Kidney epithelial cell (primary cell): ENCODE measurements around the gene GRID1. TPM values are rescaled to one million over a fixed set of nuclear protein-coding genes. Genes with fewer than 3 reads are reported as not detected.

Source experiments
- DNase-seq: peaks from one replicate; pipeline ENCODE4 v3.0.0-alpha.2; 2010; ENCODE audit warnings: low read depth
- H3K27me3 ChIP-seq: 2 replicates; pipeline ENCODE4 v1.6.0; 2011; ENCODE audit warnings: low read length; ENCODE audit not compliant: control insufficient read depth, insufficient read depth
- H3K36me3 ChIP-seq: 2 replicates; pipeline ENCODE4 v1.5.1; 2011; ENCODE audit warnings: low read length; ENCODE audit not compliant: control insufficient read depth, insufficient read depth
- H3K4me3 ChIP-seq: 2 replicates; pipeline ENCODE4 v1.5.1; 2011; ENCODE audit warnings: low read depth, mild to moderate bottlenecking, control low read depth, low read length
- total RNA-seq: library from RNA; depleted of rRNA; stranded (reverse); fragments of >200 nt; gene quantifications from 2 replicates; pipeline ENCODE4 v1.2.3, GENCODE V29; 2015
- TF ChIP-seq, protein P1 (sequence below): IDR thresholded peaks from 2 replicates; pipeline ENCODE4 v1.5.1; 2011; ENCODE audit warnings: mild to moderate bottlenecking, moderate library complexity, low read length, control low read depth, inconsistent platforms; ENCODE audit not compliant: insufficient read depth, poor library complexity, severe bottlenecking

The GRID1 gene
- total RNA-seq, 1 donor from 2014 or later: 0.33 TPM

DNA sequence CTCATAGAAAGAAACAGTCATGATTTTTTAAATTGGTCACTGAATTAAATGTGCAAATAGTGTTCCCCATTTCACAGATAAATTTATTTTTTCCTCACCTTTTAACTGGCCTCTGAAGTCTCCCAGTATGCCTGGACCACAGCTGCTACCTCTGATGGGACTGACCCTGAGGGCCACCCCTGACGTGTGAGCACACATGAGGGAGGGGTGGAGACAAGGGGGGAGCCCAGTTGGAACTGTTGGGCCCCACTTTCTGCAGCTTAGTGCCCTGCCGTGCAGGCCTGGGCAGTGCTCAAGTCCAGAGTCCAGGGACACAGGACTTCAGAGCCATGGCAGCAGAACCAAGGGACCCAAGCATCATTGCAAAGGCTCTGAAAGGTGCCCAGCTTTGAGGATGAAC is 243.9 kb downstream of the GRID1 start:
- Histone ChIP-seq H3K27me3 (no peaks in the 10 kb centered on the region), H3K36me3 (no peaks in the 10 kb centered on the region), H3K4me3 (no peak overlapping the region)
- TF ChIP-seq, protein P1, sequence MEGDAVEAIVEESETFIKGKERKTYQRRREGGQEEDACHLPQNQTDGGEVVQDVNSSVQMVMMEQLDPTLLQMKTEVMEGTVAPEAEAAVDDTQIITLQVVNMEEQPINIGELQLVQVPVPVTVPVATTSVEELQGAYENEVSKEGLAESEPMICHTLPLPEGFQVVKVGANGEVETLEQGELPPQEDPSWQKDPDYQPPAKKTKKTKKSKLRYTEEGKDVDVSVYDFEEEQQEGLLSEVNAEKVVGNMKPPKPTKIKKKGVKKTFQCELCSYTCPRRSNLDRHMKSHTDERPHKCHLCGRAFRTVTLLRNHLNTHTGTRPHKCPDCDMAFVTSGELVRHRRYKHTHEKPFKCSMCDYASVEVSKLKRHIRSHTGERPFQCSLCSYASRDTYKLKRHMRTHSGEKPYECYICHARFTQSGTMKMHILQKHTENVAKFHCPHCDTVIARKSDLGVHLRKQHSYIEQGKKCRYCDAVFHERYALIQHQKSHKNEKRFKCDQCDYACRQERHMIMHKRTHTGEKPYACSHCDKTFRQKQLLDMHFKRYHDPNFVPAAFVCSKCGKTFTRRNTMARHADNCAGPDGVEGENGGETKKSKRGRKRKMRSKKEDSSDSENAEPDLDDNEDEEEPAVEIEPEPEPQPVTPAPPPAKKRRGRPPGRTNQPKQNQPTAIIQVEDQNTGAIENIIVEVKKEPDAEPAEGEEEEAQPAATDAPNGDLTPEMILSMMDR: no peak
- no peak for DNase-seq

DNA sequence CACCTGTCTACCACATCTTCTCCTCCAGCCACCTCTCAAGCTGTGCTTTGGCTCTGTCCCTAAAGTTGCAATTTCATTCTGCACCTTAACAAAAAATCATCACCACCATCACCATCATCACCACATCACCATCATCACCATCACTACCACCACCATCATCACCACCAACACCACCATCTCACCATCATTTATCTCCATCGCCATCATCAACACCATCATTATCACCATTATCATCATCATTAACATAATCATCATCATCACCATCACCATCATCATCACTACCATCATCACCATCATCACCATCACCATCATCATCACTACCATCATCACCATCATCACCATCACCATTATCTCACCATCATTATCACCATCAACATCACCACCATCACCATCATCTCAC is 245.4 kb downstream of the GRID1 start:
- H3K36me3 ChIP-seq: no peaks in the 10 kb centered on the region
- no peak for DNase-seq
- TF ChIP-seq, protein P1: no peak
- H3K27me3 ChIP-seq: no peaks in the 10 kb centered on the region
- H3K4me3 ChIP-seq: no peak overlapping the region

DNA sequence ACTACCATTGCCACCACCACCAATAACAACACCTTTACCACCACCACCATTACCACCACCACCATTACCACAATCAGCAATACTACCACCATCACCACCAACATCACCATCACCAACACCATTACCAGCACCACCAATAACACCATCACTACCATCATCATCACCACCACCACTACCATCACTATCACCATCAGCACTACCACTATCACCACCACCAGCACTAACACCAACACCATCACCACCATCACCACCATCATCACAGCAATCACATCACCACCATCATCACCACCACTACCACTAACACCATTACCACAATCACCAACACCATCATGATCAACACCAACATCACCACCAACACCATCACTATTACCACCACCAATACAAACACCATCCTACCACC is 249.5 kb downstream of the GRID1 start:
- TF ChIP-seq, protein P1: no peak
- DNase-seq: no peak
- no peak overlapping the region for H3K4me3 ChIP-seq
- no peaks in the 10 kb centered on the region for H3K36me3 ChIP-seq
- H3K27me3 ChIP-seq: no peaks in the 10 kb centered on the region

DNA sequence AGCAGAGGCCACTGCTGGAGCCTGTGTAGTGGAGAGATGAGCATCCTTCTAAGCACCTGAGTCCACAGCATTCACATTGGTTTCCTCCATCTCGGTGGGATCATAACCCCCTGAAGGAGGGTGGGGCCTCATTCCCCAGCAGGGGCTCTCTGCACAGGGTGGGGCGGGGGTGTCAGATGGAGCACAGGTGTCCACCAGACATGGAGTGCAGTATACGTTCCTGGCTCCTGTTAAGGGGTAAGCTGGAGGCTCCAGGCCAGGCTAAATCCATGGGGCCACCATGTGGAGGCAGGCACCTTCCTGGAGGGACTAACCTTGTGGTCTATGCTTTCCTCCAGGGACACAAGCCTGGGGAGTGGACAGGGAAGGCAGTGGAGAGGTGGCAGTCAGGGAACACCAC is 252.6 kb downstream of the GRID1 start:
- no peak overlapping the region for H3K4me3 ChIP-seq
- DNase-seq: no peak
- TF ChIP-seq, protein P1: no peak
- H3K27me3 ChIP-seq: no peaks in the 10 kb centered on the region
- H3K36me3 ChIP-seq: no peaks in the 10 kb centered on the region

DNA sequence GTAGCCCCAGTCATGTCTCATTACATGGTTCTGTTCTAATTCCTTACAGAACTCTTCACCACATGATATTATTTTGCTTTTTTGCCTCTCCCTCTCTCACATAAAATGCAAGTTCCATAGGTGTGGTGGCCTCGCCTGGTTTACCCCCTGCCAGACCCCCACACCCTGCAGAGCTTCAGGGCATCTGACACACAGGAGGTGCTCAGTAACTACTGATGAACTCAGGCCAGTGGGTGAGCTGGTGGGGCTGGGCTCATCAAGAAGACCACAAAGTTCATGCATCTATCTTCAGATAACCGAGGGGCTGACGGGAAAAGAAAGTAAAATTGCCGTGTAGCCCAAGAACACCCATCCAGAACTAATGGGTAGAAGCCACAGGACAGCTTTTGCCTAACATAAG is 253.1 kb downstream of the GRID1 start:
- TF ChIP-seq, protein P1: no peak
- DNase-seq: no peak
- Histone ChIP-seq H3K27me3 (no peaks in the 10 kb centered on the region), H3K36me3 (no peaks in the 10 kb centered on the region), H3K4me3 (no peak overlapping the region)

DNA sequence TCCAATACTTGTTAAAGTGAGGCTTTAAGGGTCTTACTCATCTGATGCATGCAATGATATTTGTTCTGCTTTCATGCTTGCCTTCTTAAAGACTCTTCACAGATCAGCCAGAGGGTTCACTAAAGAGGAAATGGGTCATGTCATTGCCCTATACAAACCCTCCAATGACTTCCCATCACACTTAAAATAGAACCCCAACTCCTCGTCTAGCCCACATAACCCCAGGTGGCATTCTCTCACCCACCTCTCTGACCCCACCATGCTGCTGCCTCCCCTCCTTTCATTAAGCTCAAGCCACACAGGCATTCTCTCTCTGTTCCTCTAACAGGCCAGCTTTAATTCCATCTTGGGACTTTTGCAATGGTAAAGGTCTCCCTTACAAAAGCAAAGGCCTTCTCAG is 253.6 kb downstream of the GRID1 start:
- no peaks in the 10 kb centered on the region for H3K27me3 ChIP-seq
- no peak for DNase-seq
- TF ChIP-seq, protein P1: no peak
- no peaks in the 10 kb centered on the region for H3K36me3 ChIP-seq
- no peak overlapping the region for H3K4me3 ChIP-seq
